HepG2 (cell line): ENCODE results near the gene ZNF605. TPM values are rescaled to one million over a fixed set of nuclear protein-coding genes. Genes with fewer than 3 reads are reported as not detected.

Experiments used
- BRCA1 ChIP-seq: sonication (generic); formaldehyde crosslinking; IDR thresholded peaks from 2 replicates; pipeline ENCODE4 v1.4.0; 2020; ENCODE audit warnings: missing genetic modification reagents
- ETV5 ChIP-seq: IDR thresholded peaks from 2 replicates; pipeline ENCODE4 v1.6.1; 2018; ENCODE audit warnings: missing biosample characterization, missing genetic modification reagents, inconsistent platforms, borderline replicate concordance
- MAFF ChIP-seq: IDR thresholded peaks from 2 replicates; pipeline ENCODE4 v1.6.1; 2011; ENCODE audit warnings: low read depth, low read length, improper control_type of control experiment
- TCF12 ChIP-seq, 2 experiments: fragments of 450-650 bp in 1 of 2; sonication (generic) in 1 of 2; formaldehyde crosslinking in 1 of 2; IDR thresholded peaks; 2 replicates each; pipeline versions ENCODE4 v1.6.1 to v1.8.0; 2017 to 2022; ENCODE audit warnings: antibody characterized with exemption in 1 of 2, mild to moderate bottlenecking in 1 of 2, missing genetic modification reagents in 1 of 2, moderate library complexity in 1 of 2
- TRIM24 ChIP-seq: sonication (generic); formaldehyde crosslinking; IDR thresholded peaks from 2 replicates; pipeline ENCODE4 v1.8.0; 2022; ENCODE audit warnings: mild to moderate bottlenecking, missing genetic modification reagents
- XRCC5 ChIP-seq: fragments of 200-400 bp; formaldehyde crosslinking; optimal IDR thresholded peaks from 2 replicates; pipeline ENCODE3; 2017; ENCODE audit warnings: mild to moderate bottlenecking, low read length
- ZFAT ChIP-seq: sonication (generic); formaldehyde crosslinking; conservative IDR thresholded peaks from 2 replicates; pipeline ENCODE4 v1.8.1; 2023; ENCODE audit warnings: missing genetic modification reagents, inconsistent platforms
- ZMAT3 ChIP-seq: sonication (generic); formaldehyde crosslinking; conservative IDR thresholded peaks from 2 replicates; pipeline ENCODE4 v1.7.0; 2021; ENCODE audit warnings: missing genetic modification reagents
- ZNF629 ChIP-seq: sonication (generic); formaldehyde crosslinking; conservative IDR thresholded peaks from 2 replicates; pipeline ENCODE4 v1.5.0; 2020; ENCODE audit warnings: missing genetic modification reagents
- ZNF7 ChIP-seq: IDR thresholded peaks from 2 replicates; pipeline ENCODE4 v1.6.1; 2016; ENCODE audit warnings: missing biosample characterization, missing genetic modification reagents
- ZSCAN29 ChIP-seq: sonication (generic); formaldehyde crosslinking; conservative IDR thresholded peaks from 2 replicates; pipeline ENCODE4 v1.4.0; 2020; ENCODE audit warnings: mild to moderate bottlenecking, missing genetic modification reagents
- polyA plus RNA-seq, 8 experiments: library from polyadenylated mRNA; depleted of rRNA in 3 of 8; stranded (reverse) in 7 of 8; unstranded in 1 of 8; fragments of >200 nt; fragmentation: Illumina TruSeq in 4 of 8; extraction: Trizol in 4 of 8; gene quantifications; 2 replicates each; pipeline versions ENCODE4 v1.2.1 to v1.2.3, GENCODE V29; 2011 to 2016; ENCODE audit warnings: low read depth in 4 of 8, missing spikeins in 1 of 8, mixed read lengths in 1 of 8; ENCODE audit not compliant: insufficient read depth in 1 of 8
- total RNA-seq, 5 experiments: library from RNA; depleted of rRNA; stranded (reverse); fragments of >200 nt; fragmentation: Illumina TruSeq; extraction: Trizol; gene quantifications; 2 replicates each; pipeline ENCODE4 v1.2.3, GENCODE V29; 2016; ENCODE audit warnings: low read depth in 1 of 5
- TF ChIP-seq, protein P1 (sequence below): sonication (generic); formaldehyde crosslinking; IDR thresholded peaks from 2 replicates; pipeline ENCODE4 v1.4.0; 2020; ENCODE audit warnings: missing genetic modification reagents, borderline replicate concordance
- TF ChIP-seq, protein P2 (sequence below): sonication (generic); formaldehyde crosslinking; IDR thresholded peaks from 2 replicates; pipeline ENCODE4 v1.5.0; 2020; ENCODE audit warnings: missing genetic modification reagents
- TF ChIP-seq, protein P3 (sequence below): sonication (generic); formaldehyde crosslinking; IDR thresholded peaks from 2 replicates; pipeline ENCODE4 v1.4.0; 2020; ENCODE audit warnings: missing genetic modification reagents, borderline replicate concordance
- TF ChIP-seq, protein P4 (sequence below): sonication (generic); formaldehyde crosslinking; IDR thresholded peaks from 2 replicates; pipeline ENCODE4 v1.4.0; 2020; ENCODE audit warnings: missing genetic modification reagents
- TF ChIP-seq, protein P5 (sequence below): sonication (generic); formaldehyde crosslinking; IDR thresholded peaks from 2 replicates; pipeline ENCODE4 v1.4.0; 2020; ENCODE audit warnings: missing genetic modification reagents
- TF ChIP-seq, protein P6 (sequence below): sonication (generic); formaldehyde crosslinking; IDR thresholded peaks from 2 replicates; pipeline ENCODE4 v1.5.0; 2020; ENCODE audit warnings: missing genetic modification reagents

Gene ZNF605
- total and polyA plus RNA-seq, 2 of the 13 experiments (the other 11 are each of a cell fraction or from before 2014, with no cell fraction given) = 6.7 to 6.8 TPM

DNA sequence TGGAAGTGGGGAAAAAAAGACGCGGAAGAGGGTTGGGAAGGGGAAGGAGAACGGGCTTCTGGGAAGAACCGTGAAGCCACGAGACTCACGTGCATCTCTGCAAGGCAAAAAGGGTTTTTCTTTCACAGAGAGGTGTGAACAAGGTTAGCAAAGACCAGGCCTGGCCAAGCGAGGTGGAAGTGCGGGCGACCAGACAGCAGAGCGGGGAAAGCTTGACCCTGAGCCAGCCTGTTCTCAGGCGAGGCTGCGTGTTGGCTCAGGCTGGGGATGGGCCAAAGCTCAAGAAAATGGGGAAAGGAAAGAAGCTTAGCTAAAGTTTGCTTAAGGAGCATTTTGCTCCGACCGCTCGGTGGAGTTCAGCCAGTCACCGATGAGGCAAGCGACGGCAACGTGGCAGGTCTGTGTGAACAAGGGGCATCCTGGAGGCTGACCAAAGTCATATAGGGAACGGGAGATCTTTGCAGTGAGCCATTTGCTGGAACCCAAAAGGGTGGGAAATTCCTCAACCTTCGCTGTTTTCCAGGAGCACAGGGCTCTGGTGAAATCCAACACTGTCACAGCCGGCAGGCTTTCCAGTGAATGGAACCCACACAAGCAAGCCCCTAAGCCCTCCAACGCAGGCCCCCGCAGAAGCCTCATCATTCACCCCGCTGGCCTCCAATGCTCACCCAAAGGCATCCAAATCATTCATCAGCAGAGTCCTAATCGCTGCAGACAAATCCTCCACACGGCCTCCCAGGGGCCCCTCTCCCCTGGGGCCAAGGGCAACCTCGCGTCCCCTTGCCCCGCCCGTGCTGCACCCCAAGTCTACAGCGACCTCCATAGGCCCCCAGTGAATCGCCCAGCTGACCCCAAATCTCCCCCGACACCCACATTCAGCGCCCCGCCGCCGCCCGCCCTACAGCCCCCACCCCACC is 754 bp downstream of the ZNF605 start (continued):
- TF ChIP-seq, protein P1, sequence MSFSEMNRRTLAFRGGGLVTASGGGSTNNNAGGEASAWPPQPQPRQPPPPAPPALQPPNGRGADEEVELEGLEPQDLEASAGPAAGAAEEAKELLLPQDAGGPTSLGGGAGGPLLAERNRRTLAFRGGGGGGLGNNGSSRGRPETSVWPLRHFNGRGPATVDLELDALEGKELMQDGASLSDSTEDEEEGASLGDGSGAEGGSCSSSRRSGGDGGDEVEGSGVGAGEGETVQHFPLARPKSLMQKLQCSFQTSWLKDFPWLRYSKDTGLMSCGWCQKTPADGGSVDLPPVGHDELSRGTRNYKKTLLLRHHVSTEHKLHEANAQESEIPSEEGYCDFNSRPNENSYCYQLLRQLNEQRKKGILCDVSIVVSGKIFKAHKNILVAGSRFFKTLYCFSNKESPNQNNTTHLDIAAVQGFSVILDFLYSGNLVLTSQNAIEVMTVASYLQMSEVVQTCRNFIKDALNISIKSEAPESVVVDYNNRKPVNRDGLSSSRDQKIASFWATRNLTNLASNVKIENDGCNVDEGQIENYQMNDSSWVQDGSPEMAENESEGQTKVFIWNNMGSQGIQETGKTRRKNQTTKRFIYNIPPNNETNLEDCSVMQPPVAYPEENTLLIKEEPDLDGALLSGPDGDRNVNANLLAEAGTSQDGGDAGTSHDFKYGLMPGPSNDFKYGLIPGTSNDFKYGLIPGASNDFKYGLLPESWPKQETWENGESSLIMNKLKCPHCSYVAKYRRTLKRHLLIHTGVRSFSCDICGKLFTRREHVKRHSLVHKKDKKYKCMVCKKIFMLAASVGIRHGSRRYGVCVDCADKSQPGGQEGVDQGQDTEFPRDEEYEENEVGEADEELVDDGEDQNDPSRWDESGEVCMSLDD = peak; percentile 75; the same call in 1 of the 2 replicates
- TF ChIP-seq TRIM24 (CRISPR knock-in tag) (no peak), ZFAT (CRISPR knock-in tag) (no peak), MAFF (no peak), XRCC5 (no peak), TCF12 (IDR thresholded peaks at IDR 0.05) (no peak), TCF12 (CRISPR knock-in tag; IDR thresholded peaks at IDR 0.05) (no peak), ZNF7 (CRISPR knock-in tag) (no peak), BRCA1 (peak; percentile 17; the same call in 1 of the 2 replicates), ETV5 (CRISPR knock-in tag) (no peak), ZNF629 (no peak), ZSCAN29 (CRISPR knock-in tag) (no peak), ZMAT3 (CRISPR knock-in tag) (no peak)
- TF ChIP-seq, protein P2, sequence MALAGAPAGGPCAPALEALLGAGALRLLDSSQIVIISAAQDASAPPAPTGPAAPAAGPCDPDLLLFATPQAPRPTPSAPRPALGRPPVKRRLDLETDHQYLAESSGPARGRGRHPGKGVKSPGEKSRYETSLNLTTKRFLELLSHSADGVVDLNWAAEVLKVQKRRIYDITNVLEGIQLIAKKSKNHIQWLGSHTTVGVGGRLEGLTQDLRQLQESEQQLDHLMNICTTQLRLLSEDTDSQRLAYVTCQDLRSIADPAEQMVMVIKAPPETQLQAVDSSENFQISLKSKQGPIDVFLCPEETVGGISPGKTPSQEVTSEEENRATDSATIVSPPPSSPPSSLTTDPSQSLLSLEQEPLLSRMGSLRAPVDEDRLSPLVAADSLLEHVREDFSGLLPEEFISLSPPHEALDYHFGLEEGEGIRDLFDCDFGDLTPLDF (CRISPR knock-in tag) = no peak
- TF ChIP-seq, protein P3, sequence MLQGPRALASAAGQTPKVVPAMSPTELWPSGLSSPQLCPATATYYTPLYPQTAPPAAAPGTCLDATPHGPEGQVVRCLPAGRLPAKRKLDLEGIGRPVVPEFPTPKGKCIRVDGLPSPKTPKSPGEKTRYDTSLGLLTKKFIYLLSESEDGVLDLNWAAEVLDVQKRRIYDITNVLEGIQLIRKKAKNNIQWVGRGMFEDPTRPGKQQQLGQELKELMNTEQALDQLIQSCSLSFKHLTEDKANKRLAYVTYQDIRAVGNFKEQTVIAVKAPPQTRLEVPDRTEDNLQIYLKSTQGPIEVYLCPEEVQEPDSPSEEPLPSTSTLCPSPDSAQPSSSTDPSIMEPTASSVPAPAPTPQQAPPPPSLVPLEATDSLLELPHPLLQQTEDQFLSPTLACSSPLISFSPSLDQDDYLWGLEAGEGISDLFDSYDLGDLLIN (CRISPR knock-in tag) = no peak
- TF ChIP-seq, protein P4, sequence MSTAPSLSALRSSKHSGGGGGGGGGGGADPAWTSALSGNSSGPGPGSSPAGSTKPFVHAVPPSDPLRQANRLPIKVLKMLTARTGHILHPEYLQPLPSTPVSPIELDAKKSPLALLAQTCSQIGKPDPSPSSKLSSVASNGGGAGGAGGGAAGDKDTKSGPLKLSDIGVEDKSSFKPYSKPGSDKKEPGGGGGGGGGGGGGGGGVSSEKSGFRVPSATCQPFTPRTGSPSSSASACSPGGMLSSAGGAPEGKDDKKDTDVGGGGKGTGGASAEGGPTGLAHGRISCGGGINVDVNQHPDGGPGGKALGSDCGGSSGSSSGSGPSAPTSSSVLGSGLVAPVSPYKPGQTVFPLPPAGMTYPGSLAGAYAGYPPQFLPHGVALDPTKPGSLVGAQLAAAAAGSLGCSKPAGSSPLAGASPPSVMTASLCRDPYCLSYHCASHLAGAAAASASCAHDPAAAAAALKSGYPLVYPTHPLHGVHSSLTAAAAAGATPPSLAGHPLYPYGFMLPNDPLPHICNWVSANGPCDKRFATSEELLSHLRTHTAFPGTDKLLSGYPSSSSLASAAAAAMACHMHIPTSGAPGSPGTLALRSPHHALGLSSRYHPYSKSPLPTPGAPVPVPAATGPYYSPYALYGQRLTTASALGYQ (CRISPR knock-in tag) = no peak
- TF ChIP-seq, protein P5, sequence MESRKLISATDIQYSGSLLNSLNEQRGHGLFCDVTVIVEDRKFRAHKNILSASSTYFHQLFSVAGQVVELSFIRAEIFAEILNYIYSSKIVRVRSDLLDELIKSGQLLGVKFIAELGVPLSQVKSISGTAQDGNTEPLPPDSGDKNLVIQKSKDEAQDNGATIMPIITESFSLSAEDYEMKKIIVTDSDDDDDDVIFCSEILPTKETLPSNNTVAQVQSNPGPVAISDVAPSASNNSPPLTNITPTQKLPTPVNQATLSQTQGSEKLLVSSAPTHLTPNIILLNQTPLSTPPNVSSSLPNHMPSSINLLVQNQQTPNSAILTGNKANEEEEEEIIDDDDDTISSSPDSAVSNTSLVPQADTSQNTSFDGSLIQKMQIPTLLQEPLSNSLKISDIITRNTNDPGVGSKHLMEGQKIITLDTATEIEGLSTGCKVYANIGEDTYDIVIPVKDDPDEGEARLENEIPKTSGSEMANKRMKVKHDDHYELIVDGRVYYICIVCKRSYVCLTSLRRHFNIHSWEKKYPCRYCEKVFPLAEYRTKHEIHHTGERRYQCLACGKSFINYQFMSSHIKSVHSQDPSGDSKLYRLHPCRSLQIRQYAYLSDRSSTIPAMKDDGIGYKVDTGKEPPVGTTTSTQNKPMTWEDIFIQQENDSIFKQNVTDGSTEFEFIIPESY (CRISPR knock-in tag) = no peak
- TF ChIP-seq, protein P6, sequence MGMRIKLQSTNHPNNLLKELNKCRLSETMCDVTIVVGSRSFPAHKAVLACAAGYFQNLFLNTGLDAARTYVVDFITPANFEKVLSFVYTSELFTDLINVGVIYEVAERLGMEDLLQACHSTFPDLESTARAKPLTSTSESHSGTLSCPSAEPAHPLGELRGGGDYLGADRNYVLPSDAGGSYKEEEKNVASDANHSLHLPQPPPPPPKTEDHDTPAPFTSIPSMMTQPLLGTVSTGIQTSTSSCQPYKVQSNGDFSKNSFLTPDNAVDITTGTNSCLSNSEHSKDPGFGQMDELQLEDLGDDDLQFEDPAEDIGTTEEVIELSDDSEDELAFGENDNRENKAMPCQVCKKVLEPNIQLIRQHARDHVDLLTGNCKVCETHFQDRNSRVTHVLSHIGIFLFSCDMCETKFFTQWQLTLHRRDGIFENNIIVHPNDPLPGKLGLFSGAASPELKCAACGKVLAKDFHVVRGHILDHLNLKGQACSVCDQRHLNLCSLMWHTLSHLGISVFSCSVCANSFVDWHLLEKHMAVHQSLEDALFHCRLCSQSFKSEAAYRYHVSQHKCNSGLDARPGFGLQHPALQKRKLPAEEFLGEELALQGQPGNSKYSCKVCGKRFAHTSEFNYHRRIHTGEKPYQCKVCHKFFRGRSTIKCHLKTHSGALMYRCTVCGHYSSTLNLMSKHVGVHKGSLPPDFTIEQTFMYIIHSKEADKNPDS = no peak
